ENCODE data around the gene HADHB. TPM values are rescaled to one million over a fixed set of nuclear protein-coding genes. Genes with fewer than 3 reads are reported as not detected.
"Not testable (repeated sequence)": the region's sequence is repeated elsewhere in the genome, so short reads cannot be mapped to it uniquely, and the experiment has no call there.

Gene HADHB
- total RNA-seq, 2 donors from 2014 or later: 45.9 to 46.3 TPM

GRCh38 chr2:26255759-26256384, 11.1 kb downstream of the HADHB start:
- Mint-ChIP-seq H3K4me3 (no peak overlapping the region), H3K27me3 (no peaks in the 10 kb centered on the region), H3K36me3 (ENCODE audit: low read depth) (peaks cover 3% of the 10 kb centered on the region), H3K27ac (no peak overlapping the region), H3K4me1 (peaks cover 16% of the 10 kb centered on the region)
- DNase-seq: no peak
- no peak for ATAC-seq
- H3K9me3 ChIP-seq (ENCODE audit: control insufficient read depth, low read length, poor library complexity, severe bottlenecking): no peaks in the 10 kb centered on the region

GRCh38 chr2:26258836-26259235, 14.1 kb downstream of the HADHB start:
- H3K36me3 Mint-ChIP-seq (ENCODE audit: low read depth); H3K27ac Mint-ChIP-seq; DNase-seq; H3K4me3 Mint-ChIP-seq; H3K9me3 ChIP-seq (ENCODE audit: control insufficient read depth, low read length, poor library complexity, severe bottlenecking); H3K27me3 Mint-ChIP-seq; H3K4me1 Mint-ChIP-seq; ATAC-seq: not testable (repeated sequence)

- H3K27ac Mint-ChIP-seq: no peak overlapping the region
- DNase-seq: no peak
- H3K4me1 Mint-ChIP-seq: peaks cover 12% of the 10 kb centered on the region
- H3K4me3 Mint-ChIP-seq: no peak overlapping the region
- no peaks in the 10 kb centered on the region for H3K27me3 Mint-ChIP-seq
- no peaks in the 10 kb centered on the region for H3K9me3 ChIP-seq (ENCODE audit: control insufficient read depth, low read length, poor library complexity, severe bottlenecking)
- ATAC-seq: no peak
- H3K36me3 Mint-ChIP-seq (ENCODE audit: low read depth): peaks cover 4% of the 10 kb centered on the region
Measured at GRCh38 chr2:26268213-26268612, 23.5 kb downstream of the HADHB start.

- not testable (repeated sequence) for H3K27ac Mint-ChIP-seq; DNase-seq; H3K4me3 Mint-ChIP-seq; H3K9me3 ChIP-seq (ENCODE audit: control insufficient read depth, low read length, poor library complexity, severe bottlenecking); ATAC-seq; H3K27me3 Mint-ChIP-seq; H3K36me3 Mint-ChIP-seq (ENCODE audit: low read depth)
- peaks cover 11% of the 10 kb centered on the region for H3K4me1 Mint-ChIP-seq
Measured at GRCh38 chr2:26268670-26269385, 24.1 kb downstream of the HADHB start.

GRCh38 chr2:26269571-26270158, 24.9 kb downstream of the HADHB start:
- H3K9me3 ChIP-seq (ENCODE audit: control insufficient read depth, low read length, poor library complexity, severe bottlenecking): no peaks in the 10 kb centered on the region
- no peak for DNase-seq
- no peak overlapping the region for H3K4me3 Mint-ChIP-seq
- peaks cover 9% of the 10 kb centered on the region for H3K4me1 Mint-ChIP-seq
- peaks cover 4% of the 10 kb centered on the region for H3K36me3 Mint-ChIP-seq (ENCODE audit: low read depth)
- no peaks in the 10 kb centered on the region for H3K27me3 Mint-ChIP-seq
- peak overlapping the region; percentile 86 for H3K27ac Mint-ChIP-seq
- no peak for ATAC-seq

GRCh38 chr2:26270373-26270772, 25.6 kb downstream of the HADHB start:
- no peak overlapping the region for H3K4me3 Mint-ChIP-seq
- H3K9me3 ChIP-seq (ENCODE audit: control insufficient read depth, low read length, poor library complexity, severe bottlenecking): no peaks in the 10 kb centered on the region
- no peak for ATAC-seq
- H3K4me1 Mint-ChIP-seq: peaks cover 9% of the 10 kb centered on the region
- DNase-seq: no peak
- H3K27ac Mint-ChIP-seq: peak overlapping the region; percentile 86
- peaks cover 4% of the 10 kb centered on the region for H3K36me3 Mint-ChIP-seq (ENCODE audit: low read depth)
- no peaks in the 10 kb centered on the region for H3K27me3 Mint-ChIP-seq

GRCh38 chr2:26273501-26273900, 28.8 kb downstream of the HADHB start:
- no peaks in the 10 kb centered on the region for H3K27me3 Mint-ChIP-seq
- no peak overlapping the region for H3K27ac Mint-ChIP-seq
- H3K9me3 ChIP-seq (ENCODE audit: control insufficient read depth, low read length, poor library complexity, severe bottlenecking): no peaks in the 10 kb centered on the region
- ATAC-seq: no peak
- DNase-seq: no peak
- H3K36me3 Mint-ChIP-seq (ENCODE audit: low read depth): peaks cover 2% of the 10 kb centered on the region
- H3K4me1 Mint-ChIP-seq: peaks cover 9% of the 10 kb centered on the region
- H3K4me3 Mint-ChIP-seq: no peak overlapping the region

- no peak for ATAC-seq
- Mint-ChIP-seq H3K4me3 (no peak overlapping the region), H3K4me1 (peaks cover 9% of the 10 kb centered on the region), H3K36me3 (ENCODE audit: low read depth) (peaks cover 2% of the 10 kb centered on the region), H3K27me3 (no peaks in the 10 kb centered on the region), H3K27ac (no peak overlapping the region)
- DNase-seq: no peak
- no peaks in the 10 kb centered on the region for H3K9me3 ChIP-seq (ENCODE audit: control insufficient read depth, low read length, poor library complexity, severe bottlenecking)
Measured at GRCh38 chr2:26274058-26274613, 29.4 kb downstream of the HADHB start.

GRCh38 chr2:26276484-26277227, 31.9 kb downstream of the HADHB start:
- Mint-ChIP-seq H3K36me3 (ENCODE audit: low read depth) (peaks cover 3% of the 10 kb centered on the region), H3K4me1 (peaks cover 2% of the 10 kb centered on the region), H3K27ac (no peak overlapping the region), H3K4me3 (no peak overlapping the region), H3K27me3 (no peaks in the 10 kb centered on the region)
- DNase-seq (no peak), ATAC-seq (no peak)
- H3K9me3 ChIP-seq (ENCODE audit: control insufficient read depth, low read length, poor library complexity, severe bottlenecking): no peaks in the 10 kb centered on the region

- Mint-ChIP-seq H3K4me1 (peaks cover 2% of the 10 kb centered on the region), H3K4me3 (no peak overlapping the region), H3K27ac (no peak overlapping the region), H3K36me3 (ENCODE audit: low read depth) (peaks cover 9% of the 10 kb centered on the region), H3K27me3 (no peaks in the 10 kb centered on the region)
- no peaks in the 10 kb centered on the region for H3K9me3 ChIP-seq (ENCODE audit: control insufficient read depth, low read length, poor library complexity, severe bottlenecking)
- no peak for ATAC-seq
- DNase-seq: no peak
Measured at GRCh38 chr2:26279886-26280285, 35.1 kb downstream of the HADHB start.

- Mint-ChIP-seq H3K36me3 (ENCODE audit: low read depth) (peaks cover 9% of the 10 kb centered on the region), H3K27ac (no peak overlapping the region), H3K27me3 (no peaks in the 10 kb centered on the region), H3K4me3 (no peak overlapping the region), H3K4me1 (peaks cover 4% of the 10 kb centered on the region)
- no peaks in the 10 kb centered on the region for H3K9me3 ChIP-seq (ENCODE audit: control insufficient read depth, low read length, poor library complexity, severe bottlenecking)
- DNase-seq (no peak), ATAC-seq (no peak)
Measured at GRCh38 chr2:26281226-26281625, 36.5 kb downstream of the HADHB start.

- no peak overlapping the region for H3K27ac Mint-ChIP-seq
- ATAC-seq (no peak), DNase-seq (no peak)
- H3K36me3 Mint-ChIP-seq (ENCODE audit: low read depth): peaks cover 9% of the 10 kb centered on the region
- H3K27me3 Mint-ChIP-seq: no peaks in the 10 kb centered on the region
- no peak overlapping the region for H3K4me3 Mint-ChIP-seq
- peaks cover 2% of the 10 kb centered on the region for H3K4me1 Mint-ChIP-seq
- no peaks in the 10 kb centered on the region for H3K9me3 ChIP-seq (ENCODE audit: control insufficient read depth, low read length, poor library complexity, severe bottlenecking)
Measured at GRCh38 chr2:26283606-26284005, 38.9 kb downstream of the HADHB start.

- Mint-ChIP-seq H3K4me1 (peaks cover 2% of the 10 kb centered on the region), H3K36me3 (ENCODE audit: low read depth) (peaks cover 9% of the 10 kb centered on the region), H3K27me3 (no peaks in the 10 kb centered on the region), H3K27ac (no peak overlapping the region), H3K4me3 (no peak overlapping the region)
- ATAC-seq (no peak), DNase-seq (no peak)
- H3K9me3 ChIP-seq (ENCODE audit: control insufficient read depth, low read length, poor library complexity, severe bottlenecking): no peaks in the 10 kb centered on the region
Measured at GRCh38 chr2:26284132-26284531, 39.4 kb downstream of the HADHB start.
